Measurements from ENCODE around the gene CSAD.
"Not testable (repeated sequence)": the region's sequence is repeated elsewhere in the genome, so short reads cannot be mapped to it uniquely, and the experiment has no call there.

Gene CSAD

GRCh38 chr12:53218551-53219291 lies 38.0 kb upstream of the CSAD start:
- no peak for DNase-seq

GRCh38 chr12:53217931-53218307 lies 37.2 kb upstream of the CSAD start:
- DNase-seq: no peak

- no peak for DNase-seq
Measured at GRCh38 chr12:53217051-53217930, 36.6 kb upstream of the CSAD start.

GRCh38 chr12:53215497-53215896 lies 34.8 kb upstream of the CSAD start:
- no peak for DNase-seq

GRCh38 chr12:53214687-53215455 lies 34.1 kb upstream of the CSAD start:
- no peak for DNase-seq

GRCh38 chr12:53214221-53214620 lies 33.5 kb upstream of the CSAD start:
- DNase-seq: no peak

GRCh38 chr12:53213348-53213747 lies 32.6 kb upstream of the CSAD start:
- DNase-seq: peak; percentile 80

GRCh38 chr12:53212931-53213330 lies 32.2 kb upstream of the CSAD start:
- no peak for DNase-seq

- no peak for DNase-seq
Measured at GRCh38 chr12:53211476-53212381, 31.0 kb upstream of the CSAD start.

GRCh38 chr12:53210843-53211242 lies 30.1 kb upstream of the CSAD start:
- DNase-seq: no peak

GRCh38 chr12:53208877-53209463 lies 28.2 kb upstream of the CSAD start:
- DNase-seq: no peak

GRCh38 chr12:53208435-53208834 lies 27.7 kb upstream of the CSAD start:
- DNase-seq: no peak

GRCh38 chr12:53207042-53207441 lies 26.3 kb upstream of the CSAD start, which contains the start of gene ITGB7:
Gene ITGB7, minus strand, starts transcription at chr12:53207251. Its CDS starts 6,808 bp downstream, at chr12:53200443.
- no peak for DNase-seq

- no peak for DNase-seq
Measured at GRCh38 chr12:53205747-53206419, 25.2 kb upstream of the CSAD start.

GRCh38 chr12:53204351-53204750 lies 23.6 kb upstream of the CSAD start:
- no peak for DNase-seq

- not testable (repeated sequence) for DNase-seq
Measured at GRCh38 chr12:53202316-53202715, 21.6 kb upstream of the CSAD start.

- no peak for DNase-seq
Measured at GRCh38 chr12:53201639-53202038, 20.9 kb upstream of the CSAD start.

GRCh38 chr12:53201177-53201541 lies 20.4 kb upstream of the CSAD start:
- no peak for DNase-seq

- no peak for DNase-seq
Measured at GRCh38 chr12:53200458-53201176, 19.9 kb upstream of the CSAD start.

- no peak for DNase-seq
Measured at GRCh38 chr12:53200107-53200457, 19.4 kb upstream of the CSAD start.

- no peak for DNase-seq
Measured at GRCh38 chr12:53199700-53200099, 19.0 kb upstream of the CSAD start.
